HepG2 (cell line): ENCODE results near the gene ABCA2. TPM values are rescaled to one million over a fixed set of nuclear protein-coding genes. Genes with fewer than 3 reads are reported as not detected.

Source experiments
- AGO1 ChIP-seq: fragments of 200-400 bp; formaldehyde crosslinking; IDR thresholded peaks from 2 replicates; pipeline ENCODE4 v1.6.1; 2017; ENCODE audit warnings: mild to moderate bottlenecking, low read depth, low read length, moderate library complexity; ENCODE audit not compliant: poor library complexity, severe bottlenecking
- CEBPG ChIP-seq: IDR thresholded peaks from 2 replicates; pipeline ENCODE4 v1.6.1; 2016
- DRAP1 ChIP-seq: IDR thresholded peaks from 2 replicates; pipeline ENCODE4 v1.6.1; 2016; ENCODE audit warnings: missing genetic modification reagents, missing compliant biosample characterization
- FLYWCH1 ChIP-seq: sonication (generic); formaldehyde crosslinking; IDR thresholded peaks from 2 replicates; pipeline ENCODE4 v1.8.1; 2023; ENCODE audit warnings: mild to moderate bottlenecking, missing genetic modification reagents
- KAT2B ChIP-seq: fragments of 150-350 bp; IDR thresholded peaks from 2 replicates; pipeline ENCODE4 v1.6.1; 2014; ENCODE audit warnings: low read depth, low read length, borderline replicate concordance
- KDM5B ChIP-seq: sonication (generic); formaldehyde crosslinking; IDR thresholded peaks from 2 replicates; pipeline ENCODE4 v1.4.0; 2020; ENCODE audit warnings: missing genetic modification reagents, mild to moderate bottlenecking, borderline replicate concordance
- MYC ChIP-seq: sonication (generic); formaldehyde crosslinking; IDR thresholded peaks from 2 replicates; pipeline ENCODE4 v1.9.0; 2021; ENCODE audit warnings: missing genetic modification reagents, borderline replicate concordance
- NCOR1 ChIP-seq: fragments of 200-600 bp; sonication (generic); IDR thresholded peaks from 2 replicates; pipeline ENCODE4 v1.7.0; 2017; ENCODE audit warnings: antibody characterized with exemption, low read length, borderline replicate concordance
- SRSF9 ChIP-seq: fragments of 200-400 bp; formaldehyde crosslinking; IDR thresholded peaks from 2 replicates; pipeline ENCODE4 v1.6.1; 2018; ENCODE audit warnings: borderline replicate concordance, mild to moderate bottlenecking, low read depth, low read length; ENCODE audit not compliant: insufficient read depth, poor library complexity, severe bottlenecking
- ZNF101 ChIP-seq: sonication (generic); formaldehyde crosslinking; IDR thresholded peaks from 2 replicates; pipeline ENCODE4 v1.4.0; 2020; ENCODE audit warnings: mild to moderate bottlenecking, low read depth, missing genetic modification reagents, borderline replicate concordance
- ZNF350 ChIP-seq: sonication (generic); formaldehyde crosslinking; IDR thresholded peaks from 2 replicates; pipeline ENCODE4 v1.4.0; 2020; ENCODE audit warnings: mild to moderate bottlenecking, low read depth, missing genetic modification reagents, borderline replicate concordance
- ZNF687 ChIP-seq: sonication (generic); formaldehyde crosslinking; IDR thresholded peaks from 2 replicates; pipeline ENCODE4 v1.5.1; 2020; ENCODE audit warnings: mild to moderate bottlenecking, missing genetic modification reagents, moderate library complexity
- polyA plus RNA-seq, 8 experiments: library from polyadenylated mRNA; depleted of rRNA in 3 of 8; stranded (reverse) in 7 of 8; unstranded in 1 of 8; fragments of >200 nt; fragmentation: Illumina TruSeq in 4 of 8; extraction: Trizol in 4 of 8; gene quantifications; 2 replicates each; pipeline versions ENCODE4 v1.2.1 to v1.2.3, GENCODE V29; 2011 to 2016; ENCODE audit warnings: low read depth in 4 of 8, missing spikeins in 1 of 8, mixed read lengths in 1 of 8; ENCODE audit not compliant: insufficient read depth in 1 of 8
- total RNA-seq, 5 experiments: library from RNA; depleted of rRNA; stranded (reverse); fragments of >200 nt; fragmentation: Illumina TruSeq; extraction: Trizol; gene quantifications; 2 replicates each; pipeline ENCODE4 v1.2.3, GENCODE V29; 2016; ENCODE audit warnings: low read depth in 1 of 5
- TF ChIP-seq, protein P1 (sequence below): sonication (generic); formaldehyde crosslinking; IDR thresholded peaks from 2 replicates; pipeline ENCODE4 v1.4.0; 2020; ENCODE audit warnings: mild to moderate bottlenecking, missing genetic modification reagents, borderline replicate concordance
- TF ChIP-seq, protein P2 (sequence below): sonication (generic); formaldehyde crosslinking; IDR thresholded peaks from 2 replicates; pipeline ENCODE4 v1.4.0; 2020; ENCODE audit warnings: missing genetic modification reagents
- TF ChIP-seq, protein P3 (sequence below): sonication (generic); formaldehyde crosslinking; IDR thresholded peaks from 2 replicates; pipeline ENCODE4 v1.4.0; 2020; ENCODE audit warnings: mild to moderate bottlenecking, missing genetic modification reagents

The ABCA2 gene
- total and polyA plus RNA-seq, 2 of the 13 experiments (the other 11 are each of a cell fraction or from before 2014, with no cell fraction given) = 2.9 to 19.2 TPM

DNA sequence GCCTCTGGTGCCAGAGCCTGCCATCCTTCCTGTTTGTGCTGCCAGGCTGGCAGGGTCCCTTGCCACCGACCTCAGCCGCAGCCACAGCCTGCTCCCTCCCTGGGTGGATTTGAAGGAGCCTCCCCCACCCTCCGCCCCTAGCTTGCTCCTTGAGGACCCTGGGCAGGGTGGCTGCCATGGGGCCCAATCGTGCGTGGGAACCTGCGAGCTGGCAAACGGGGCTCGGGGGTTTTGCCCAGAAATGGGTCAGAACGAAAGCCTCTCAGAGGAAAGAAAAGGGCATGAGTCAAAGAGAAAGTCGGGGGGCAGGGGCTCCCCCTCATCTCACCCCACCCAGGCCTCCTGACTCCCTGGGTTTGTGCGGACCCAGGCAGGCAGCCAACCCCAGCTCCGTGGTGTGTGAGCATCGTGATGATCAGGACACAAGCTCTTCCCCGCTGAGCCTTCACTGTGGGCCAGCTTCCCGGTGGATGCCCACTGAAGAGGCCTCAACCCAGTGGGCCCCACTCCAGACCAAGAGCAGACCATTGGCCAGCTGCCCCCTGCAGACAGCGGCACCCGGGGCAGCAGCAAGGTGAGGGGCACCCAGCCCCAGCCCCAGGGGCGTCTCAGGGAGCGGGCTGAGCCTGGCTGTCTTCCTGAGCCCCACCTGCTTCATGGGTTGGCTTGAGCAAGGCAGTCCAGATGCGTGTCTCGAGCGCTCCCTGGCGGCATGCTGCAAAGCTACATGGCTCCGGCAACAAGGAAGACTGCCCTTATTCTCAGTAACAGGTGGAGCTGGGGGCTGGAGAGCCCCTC lies 6.9 kb upstream of the ABCA2 start (continued):
- TF ChIP-seq KAT2B (no peak), SRSF9 (no peak), AGO1 (peak; percentile 18), DRAP1 (no peak), MYC (CRISPR knock-in tag) (peak; percentile 29; the same call in 1 of the 2 replicates), NCOR1 (no peak), ZNF101 (CRISPR knock-in tag) (no peak), CEBPG (CRISPR knock-in tag) (0 out of 2 replicates have a peak, but pooled peaks have one; percentile 27), ZNF687 (peak; percentile 74), ZNF350 (CRISPR knock-in tag) (no peak), FLYWCH1 (CRISPR knock-in tag) (no peak), KDM5B (CRISPR knock-in tag) (peak; percentile 53; the same call in 1 of the 2 replicates)
- TF ChIP-seq, protein P1, sequence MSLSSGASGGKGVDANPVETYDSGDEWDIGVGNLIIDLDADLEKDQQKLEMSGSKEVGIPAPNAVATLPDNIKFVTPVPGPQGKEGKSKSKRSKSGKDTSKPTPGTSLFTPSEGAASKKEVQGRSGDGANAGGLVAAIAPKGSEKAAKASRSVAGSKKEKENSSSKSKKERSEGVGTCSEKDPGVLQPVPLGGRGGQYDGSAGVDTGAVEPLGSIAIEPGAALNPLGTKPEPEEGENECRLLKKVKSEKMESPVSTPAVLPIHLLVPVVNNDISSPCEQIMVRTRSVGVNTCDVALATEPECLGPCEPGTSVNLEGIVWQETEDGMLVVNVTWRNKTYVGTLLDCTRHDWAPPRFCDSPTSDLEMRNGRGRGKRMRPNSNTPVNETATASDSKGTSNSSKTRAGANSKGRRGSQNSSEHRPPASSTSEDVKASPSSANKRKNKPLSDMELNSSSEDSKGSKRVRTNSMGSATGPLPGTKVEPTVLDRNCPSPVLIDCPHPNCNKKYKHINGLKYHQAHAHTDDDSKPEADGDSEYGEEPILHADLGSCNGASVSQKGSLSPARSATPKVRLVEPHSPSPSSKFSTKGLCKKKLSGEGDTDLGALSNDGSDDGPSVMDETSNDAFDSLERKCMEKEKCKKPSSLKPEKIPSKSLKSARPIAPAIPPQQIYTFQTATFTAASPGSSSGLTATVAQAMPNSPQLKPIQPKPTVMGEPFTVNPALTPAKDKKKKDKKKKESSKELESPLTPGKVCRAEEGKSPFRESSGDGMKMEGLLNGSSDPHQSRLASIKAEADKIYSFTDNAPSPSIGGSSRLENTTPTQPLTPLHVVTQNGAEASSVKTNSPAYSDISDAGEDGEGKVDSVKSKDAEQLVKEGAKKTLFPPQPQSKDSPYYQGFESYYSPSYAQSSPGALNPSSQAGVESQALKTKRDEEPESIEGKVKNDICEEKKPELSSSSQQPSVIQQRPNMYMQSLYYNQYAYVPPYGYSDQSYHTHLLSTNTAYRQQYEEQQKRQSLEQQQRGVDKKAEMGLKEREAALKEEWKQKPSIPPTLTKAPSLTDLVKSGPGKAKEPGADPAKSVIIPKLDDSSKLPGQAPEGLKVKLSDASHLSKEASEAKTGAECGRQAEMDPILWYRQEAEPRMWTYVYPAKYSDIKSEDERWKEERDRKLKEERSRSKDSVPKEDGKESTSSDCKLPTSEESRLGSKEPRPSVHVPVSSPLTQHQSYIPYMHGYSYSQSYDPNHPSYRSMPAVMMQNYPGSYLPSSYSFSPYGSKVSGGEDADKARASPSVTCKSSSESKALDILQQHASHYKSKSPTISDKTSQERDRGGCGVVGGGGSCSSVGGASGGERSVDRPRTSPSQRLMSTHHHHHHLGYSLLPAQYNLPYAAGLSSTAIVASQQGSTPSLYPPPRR = no peak
- TF ChIP-seq, protein P2, sequence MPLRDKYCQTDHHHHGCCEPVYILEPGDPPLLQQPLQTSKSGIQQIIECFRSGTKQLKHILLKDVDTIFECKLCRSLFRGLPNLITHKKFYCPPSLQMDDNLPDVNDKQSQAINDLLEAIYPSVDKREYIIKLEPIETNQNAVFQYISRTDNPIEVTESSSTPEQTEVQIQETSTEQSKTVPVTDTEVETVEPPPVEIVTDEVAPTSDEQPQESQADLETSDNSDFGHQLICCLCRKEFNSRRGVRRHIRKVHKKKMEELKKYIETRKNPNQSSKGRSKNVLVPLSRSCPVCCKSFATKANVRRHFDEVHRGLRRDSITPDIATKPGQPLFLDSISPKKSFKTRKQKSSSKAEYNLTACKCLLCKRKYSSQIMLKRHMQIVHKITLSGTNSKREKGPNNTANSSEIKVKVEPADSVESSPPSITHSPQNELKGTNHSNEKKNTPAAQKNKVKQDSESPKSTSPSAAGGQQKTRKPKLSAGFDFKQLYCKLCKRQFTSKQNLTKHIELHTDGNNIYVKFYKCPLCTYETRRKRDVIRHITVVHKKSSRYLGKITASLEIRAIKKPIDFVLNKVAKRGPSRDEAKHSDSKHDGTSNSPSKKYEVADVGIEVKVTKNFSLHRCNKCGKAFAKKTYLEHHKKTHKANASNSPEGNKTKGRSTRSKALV (CRISPR knock-in tag) = 0 out of 2 replicates have a peak, but pooled peaks have one; percentile 48
- TF ChIP-seq, protein P3, sequence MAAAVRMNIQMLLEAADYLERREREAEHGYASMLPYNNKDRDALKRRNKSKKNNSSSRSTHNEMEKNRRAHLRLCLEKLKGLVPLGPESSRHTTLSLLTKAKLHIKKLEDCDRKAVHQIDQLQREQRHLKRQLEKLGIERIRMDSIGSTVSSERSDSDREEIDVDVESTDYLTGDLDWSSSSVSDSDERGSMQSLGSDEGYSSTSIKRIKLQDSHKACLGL (CRISPR knock-in tag) = no peak
